ENCODE measurements around the gene THAP6.
"Not testable (repeated sequence)": the region's sequence is repeated elsewhere in the genome, so short reads cannot be mapped to it uniquely, and the experiment has no call there.

THAP6 gene

DNA sequence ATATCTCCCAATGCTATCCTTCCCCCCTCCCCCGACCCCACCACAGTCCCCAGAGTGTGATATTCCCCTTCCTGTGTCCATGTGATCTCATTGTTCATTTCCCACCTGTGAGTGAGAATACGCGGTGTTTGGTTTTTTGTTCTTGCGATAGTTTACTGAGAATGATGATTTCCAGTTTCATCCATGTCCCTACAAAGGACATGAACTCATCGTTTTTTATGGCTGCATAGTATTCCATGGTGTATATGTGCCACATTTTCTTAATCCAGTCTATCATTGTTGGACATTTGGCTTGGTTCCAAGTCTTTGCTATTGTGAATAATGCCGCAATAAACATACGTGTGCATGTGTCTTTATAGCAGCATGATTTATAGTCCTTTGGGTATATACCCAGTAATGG, 5.2 kb downstream of the THAP6 start:
- H3K18ac ChIP-seq (ENCODE audit: low read length); H3K9me3 ChIP-seq (ENCODE audit: insufficient read depth, low read depth, low read length); H3K4me1 ChIP-seq (ENCODE audit: control insufficient read depth in 1 of 2, insufficient read depth in 2 of 2, low read length in 2 of 2); H4K91ac ChIP-seq (ENCODE audit: low read depth, low read length); H3K27me3 ChIP-seq (ENCODE audit: insufficient read depth, low read length); H2BK120ac ChIP-seq (ENCODE audit: insufficient read depth, low read length, poor library complexity); H3K9ac ChIP-seq (ENCODE audit: low read length); H4K8ac ChIP-seq (ENCODE audit: low read depth, low read length); H3K79me1 ChIP-seq (ENCODE audit: low read length); H3K27ac ChIP-seq (ENCODE audit: low read depth, low read length); H3K36me3 ChIP-seq (ENCODE audit: control insufficient read depth in 1 of 2, insufficient read depth in 2 of 2, low read length in 2 of 2); H2BK12ac ChIP-seq (ENCODE audit: low read length); H3K14ac ChIP-seq (ENCODE audit: low read length); H3K79me2 ChIP-seq (ENCODE audit: control insufficient read depth, insufficient read depth, low read length, poor library complexity); H2AK5ac ChIP-seq (ENCODE audit: low read length); H4K12ac ChIP-seq (ENCODE audit: low read depth, low read length); DNase-seq; H3K4me3 ChIP-seq (ENCODE audit: low read depth, low read length); H2AFZ ChIP-seq (ENCODE audit: insufficient read depth, low read length, poor library complexity); H2BK5ac ChIP-seq (ENCODE audit: low read depth, low read length, poor library complexity); H3K4me2 ChIP-seq (ENCODE audit: low read length); H3K23ac ChIP-seq (ENCODE audit: low read length); H3K4ac ChIP-seq (ENCODE audit: low read depth, low read length): not testable (repeated sequence)
- no CpG with 5 or more reads among the region's 7 CpGs for WGBS (ENCODE audit: extremely low coverage, insufficient coverage, insufficient read length)

DNA sequence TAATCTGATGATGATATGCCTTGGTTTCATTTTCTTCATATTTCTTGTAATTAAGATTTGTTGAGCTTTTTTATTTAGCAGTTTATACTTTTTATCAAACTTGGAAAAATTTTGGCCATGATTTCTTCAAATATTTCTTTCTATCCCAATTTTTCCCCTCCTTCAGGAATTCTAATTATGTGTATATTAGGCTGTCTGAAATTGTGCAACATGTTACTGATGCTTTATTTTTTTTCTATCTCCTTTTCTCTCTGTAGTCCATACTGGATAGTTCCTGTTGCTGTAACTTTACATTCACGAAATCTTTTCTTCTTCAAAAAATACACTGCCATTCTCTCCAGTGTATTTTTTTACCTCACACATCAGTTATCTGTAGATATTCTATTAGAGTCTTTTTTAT, 10.8 kb downstream of the THAP6 start:
- Histone ChIP-seq H3K9me3 (ENCODE audit: insufficient read depth, low read depth, low read length) (no peaks in the 10 kb centered on the region), H3K27me3 (ENCODE audit: insufficient read depth, low read length) (no peaks in the 10 kb centered on the region), H4K12ac (ENCODE audit: low read depth, low read length) (no peak overlapping the region), H2BK120ac (ENCODE audit: insufficient read depth, low read length, poor library complexity) (no peak overlapping the region), H2AK5ac (ENCODE audit: low read length) (no peak overlapping the region), H4K91ac (ENCODE audit: low read depth, low read length) (no peak overlapping the region), H3K4me2 (ENCODE audit: low read length) (no peak overlapping the region), H4K8ac (ENCODE audit: low read depth, low read length) (no peak overlapping the region), H3K79me1 (ENCODE audit: low read length) (no peaks in the 10 kb centered on the region), H2AFZ (ENCODE audit: insufficient read depth, low read length, poor library complexity) (no peak overlapping the region), H3K4me3 (ENCODE audit: low read depth, low read length) (no peak overlapping the region), H2BK12ac (ENCODE audit: low read length) (no peak overlapping the region), H3K18ac (ENCODE audit: low read length) (no peak overlapping the region), H3K4ac (ENCODE audit: low read depth, low read length) (no peak overlapping the region), H3K23ac (ENCODE audit: low read length) (no peak overlapping the region), H3K14ac (ENCODE audit: low read length) (no peak overlapping the region), H3K79me2 (ENCODE audit: control insufficient read depth, insufficient read depth, low read length, poor library complexity) (no peaks in the 10 kb centered on the region), H3K4me1 (ENCODE audit: control insufficient read depth in 1 of 2, insufficient read depth in 2 of 2, low read length in 2 of 2) (no peaks in the 10 kb centered on the region), H3K9ac (ENCODE audit: low read length) (no peak overlapping the region), H2BK5ac (ENCODE audit: low read depth, low read length, poor library complexity) (no peak overlapping the region), H3K27ac (ENCODE audit: low read depth, low read length) (no peak overlapping the region), H3K36me3 (ENCODE audit: control insufficient read depth in 1 of 2, insufficient read depth in 2 of 2, low read length in 2 of 2) (peaks cover 2% of the 10 kb centered on the region in 2 experiments)
- no peak for DNase-seq
- WGBS (ENCODE audit: extremely low coverage, insufficient coverage, insufficient read length), result no CpG with 5 or more reads among the region's 1 CpG

DNA sequence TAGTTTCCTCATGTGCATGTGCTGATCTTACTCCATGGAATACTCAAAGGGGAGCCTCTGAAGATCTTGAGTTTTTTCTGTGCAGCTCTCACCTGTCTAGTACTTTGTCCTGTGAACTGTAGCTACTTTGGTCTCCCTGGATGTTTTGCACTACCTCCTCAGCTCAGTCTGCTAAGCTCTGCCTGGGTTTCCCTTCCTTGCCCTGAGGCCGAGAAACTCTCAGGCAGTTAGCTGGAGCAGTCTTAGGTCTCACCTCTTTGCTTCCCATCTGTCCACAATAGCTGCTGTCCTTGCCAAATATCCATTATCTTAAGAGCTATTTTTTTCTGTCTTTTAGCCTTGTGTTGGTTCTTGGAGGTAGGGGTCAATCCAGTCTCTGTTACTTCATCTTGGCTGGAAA, 11.6 kb downstream of the THAP6 start:
- no CpG with 5 or more reads among the region's 1 CpG for WGBS (ENCODE audit: extremely low coverage, insufficient coverage, insufficient read length)
- H3K79me1 ChIP-seq (ENCODE audit: low read length), result no peaks in the 10 kb centered on the region
- no peak overlapping the region for H2AK5ac ChIP-seq (ENCODE audit: low read length)
- no peak overlapping the region for H4K12ac ChIP-seq (ENCODE audit: low read depth, low read length)
- H3K18ac ChIP-seq (ENCODE audit: low read length), result no peak overlapping the region
- H2BK120ac ChIP-seq (ENCODE audit: insufficient read depth, low read length, poor library complexity), result no peak overlapping the region
- no peaks in the 10 kb centered on the region for H3K9me3 ChIP-seq (ENCODE audit: insufficient read depth, low read depth, low read length)
- H3K27me3 ChIP-seq (ENCODE audit: insufficient read depth, low read length), result no peaks in the 10 kb centered on the region
- no peak overlapping the region for H3K27ac ChIP-seq (ENCODE audit: low read depth, low read length)
- H3K4me2 ChIP-seq (ENCODE audit: low read length), result no peak overlapping the region
- DNase-seq, result no peak
- H3K36me3 ChIP-seq (ENCODE audit: control insufficient read depth in 1 of 2, insufficient read depth in 2 of 2, low read length in 2 of 2), result peaks cover 2 to 6% of the 10 kb centered on the region in 2 experiments
- H2AFZ ChIP-seq (ENCODE audit: insufficient read depth, low read length, poor library complexity), result no peak overlapping the region
- H3K14ac ChIP-seq (ENCODE audit: low read length), result no peak overlapping the region
- H2BK5ac ChIP-seq (ENCODE audit: low read depth, low read length, poor library complexity), result no peak overlapping the region
- no peak overlapping the region for H3K23ac ChIP-seq (ENCODE audit: low read length)
- H4K91ac ChIP-seq (ENCODE audit: low read depth, low read length), result no peak overlapping the region
- H4K8ac ChIP-seq (ENCODE audit: low read depth, low read length), result no peak overlapping the region
- H3K4ac ChIP-seq (ENCODE audit: low read depth, low read length), result no peak overlapping the region
- H3K4me3 ChIP-seq (ENCODE audit: low read depth, low read length), result no peak overlapping the region
- H2BK12ac ChIP-seq (ENCODE audit: low read length), result no peak overlapping the region
- no peak overlapping the region for H3K9ac ChIP-seq (ENCODE audit: low read length)
- H3K79me2 ChIP-seq (ENCODE audit: control insufficient read depth, insufficient read depth, low read length, poor library complexity), result no peaks in the 10 kb centered on the region
- no peaks in the 10 kb centered on the region for H3K4me1 ChIP-seq (ENCODE audit: control insufficient read depth in 1 of 2, insufficient read depth in 2 of 2, low read length in 2 of 2)

GRCh38 chr4:75527482-75527881, 13.2 kb downstream of the THAP6 start:
- peaks cover 4 to 14% of the 10 kb centered on the region in 2 experiments for H3K36me3 ChIP-seq (ENCODE audit: control insufficient read depth in 1 of 2, insufficient read depth in 2 of 2, low read length in 2 of 2)
- no peak overlapping the region for H3K9ac ChIP-seq (ENCODE audit: low read length)
- no peak overlapping the region for H2AK5ac ChIP-seq (ENCODE audit: low read length)
- DNase-seq, result no peak
- H2BK5ac ChIP-seq (ENCODE audit: low read depth, low read length, poor library complexity), result no peak overlapping the region
- H3K4ac ChIP-seq (ENCODE audit: low read depth, low read length), result no peak overlapping the region
- no peak overlapping the region for H4K12ac ChIP-seq (ENCODE audit: low read depth, low read length)
- no peaks in the 10 kb centered on the region for H3K79me1 ChIP-seq (ENCODE audit: low read length)
- H3K18ac ChIP-seq (ENCODE audit: low read length), result no peak overlapping the region
- H3K4me1 ChIP-seq (ENCODE audit: control insufficient read depth in 1 of 2, insufficient read depth in 2 of 2, low read length in 2 of 2), result no peaks in the 10 kb centered on the region
- H3K79me2 ChIP-seq (ENCODE audit: control insufficient read depth, insufficient read depth, low read length, poor library complexity), result no peaks in the 10 kb centered on the region
- H3K27me3 ChIP-seq (ENCODE audit: insufficient read depth, low read length), result no peaks in the 10 kb centered on the region
- no peak overlapping the region for H2BK120ac ChIP-seq (ENCODE audit: insufficient read depth, low read length, poor library complexity)
- no peak overlapping the region for H3K27ac ChIP-seq (ENCODE audit: low read depth, low read length)
- H3K4me2 ChIP-seq (ENCODE audit: low read length), result no peak overlapping the region
- H3K4me3 ChIP-seq (ENCODE audit: low read depth, low read length), result no peak overlapping the region
- no peak overlapping the region for H3K14ac ChIP-seq (ENCODE audit: low read length)
- no peak overlapping the region for H4K91ac ChIP-seq (ENCODE audit: low read depth, low read length)
- H3K23ac ChIP-seq (ENCODE audit: low read length), result no peak overlapping the region
- peaks cover under 1% of the 10 kb centered on the region for H3K9me3 ChIP-seq (ENCODE audit: insufficient read depth, low read depth, low read length)
- no peak overlapping the region for H2BK12ac ChIP-seq (ENCODE audit: low read length)
- H4K8ac ChIP-seq (ENCODE audit: low read depth, low read length), result no peak overlapping the region
- no peak overlapping the region for H2AFZ ChIP-seq (ENCODE audit: insufficient read depth, low read length, poor library complexity)
